GM12878 (cell line): ENCODE data around the gene FAM118B. TPM values are rescaled to one million over a fixed set of nuclear protein-coding genes. Genes with fewer than 3 reads are reported as not detected.

Source experiments
- BCLAF1 ChIP-seq: fragments of 450-650 bp; IDR thresholded peaks from 2 replicates; pipeline ENCODE4 v1.6.1; 2017; ENCODE audit warnings: antibody characterized with exemption, mild to moderate bottlenecking, moderate library complexity
- CEBPB ChIP-seq, 2 experiments: fragments of 150-350 bp in 1 of 2; IDR thresholded peaks; 2 replicates each; pipeline ENCODE4 v1.6.1; 2012 to 2014; ENCODE audit warnings: low read depth in 2 of 2, low read length in 2 of 2, borderline replicate concordance in 1 of 2, inconsistent platforms in 1 of 2
- CHD2 ChIP-seq: IDR thresholded peaks from 2 replicates; pipeline ENCODE4 v1.6.1; 2011; ENCODE audit warnings: low read depth, low read length, improper control_type of control experiment, borderline replicate concordance
- EED ChIP-seq: sonication (generic); IDR thresholded peaks from 2 replicates; pipeline ENCODE4 v1.6.1; 2016; ENCODE audit warnings: antibody characterized with exemption, low read depth
- EP300 ChIP-seq, 2 experiments: fragments of 150-350 bp in 1 of 2; IDR thresholded peaks; 2 replicates each; pipeline ENCODE4 v1.6.1; 2011 to 2012; ENCODE audit warnings: low read depth in 2 of 2, low read length in 2 of 2, borderline replicate concordance in 1 of 2, improper control_type of control experiment in 1 of 2, inconsistent platforms in 1 of 2; ENCODE audit not compliant: control insufficient read depth in 1 of 2
- IKZF2 ChIP-seq, 2 experiments: fragments of 450-650 bp; IDR thresholded peaks; 2 replicates each; pipeline ENCODE4 v1.6.1; 2017; ENCODE audit warnings: mild to moderate bottlenecking in 2 of 2, moderate library complexity in 2 of 2
- KDM1A ChIP-seq: fragments of 200-600 bp; sonication (generic); IDR thresholded peaks from 2 replicates; pipeline ENCODE4 v1.6.1; 2016; ENCODE audit warnings: borderline replicate concordance
- NFYB ChIP-seq: IDR thresholded peaks from 2 replicates; pipeline ENCODE4 v1.6.1; 2011; ENCODE audit warnings: low read depth, mild to moderate bottlenecking, low read length, improper control_type of control experiment, moderate library complexity; ENCODE audit not compliant: insufficient read depth
- NR2C2 ChIP-seq: IDR thresholded peaks from 2 replicates; pipeline ENCODE4 v1.6.1; 2011; ENCODE audit warnings: borderline replicate concordance, low read depth; ENCODE audit not compliant: control insufficient read depth, insufficient read length
- SKIL ChIP-seq: fragments of 450-650 bp; IDR thresholded peaks from 2 replicates; pipeline ENCODE4 v1.6.1; 2017; ENCODE audit warnings: mild to moderate bottlenecking, low read depth, inconsistent platforms; ENCODE audit not compliant: poor library complexity, severe bottlenecking
- SMC3 ChIP-seq: IDR thresholded peaks from 2 replicates; pipeline ENCODE4 v1.6.1; 2011; ENCODE audit warnings: low read length, improper control_type of control experiment, borderline replicate concordance
- STAT3 ChIP-seq: IDR thresholded peaks from 2 replicates; pipeline ENCODE4 v1.6.1; 2011; ENCODE audit warnings: low read depth, low read length, improper control_type of control experiment
- TCF3 ChIP-seq: IDR thresholded peaks from 2 replicates; pipeline ENCODE4 v1.6.1; 2012; ENCODE audit warnings: low read depth, mild to moderate bottlenecking, low read length, borderline replicate concordance; ENCODE audit not compliant: insufficient read depth
- ZBTB11 ChIP-seq: fragments of 450-650 bp; formaldehyde crosslinking; IDR thresholded peaks from 2 replicates; pipeline ENCODE4 v1.5.0; 2022; ENCODE audit warnings: mild to moderate bottlenecking, missing genetic modification characterization
- ZBTB4 ChIP-seq: fragments of 450-650 bp; formaldehyde crosslinking; IDR thresholded peaks from 2 replicates; pipeline ENCODE4 v1.4.0; 2022; ENCODE audit warnings: mild to moderate bottlenecking, moderate library complexity
- ZNF217 ChIP-seq: fragments of 450-650 bp; IDR thresholded peaks from 2 replicates; pipeline ENCODE4 v1.6.1; 2017; ENCODE audit warnings: antibody characterized with exemption, mild to moderate bottlenecking
- polyA plus RNA-seq, 11 experiments: library from polyadenylated mRNA; depleted of rRNA in 4 of 11; unstranded in 6 of 11; stranded (reverse) in 5 of 11; fragments of >200 nt; fragmentation: Nextera tagmentation in 4 of 11; fragmentation: Illumina TruSeq in 1 of 11; extraction: Ambion mirVana in 4 of 11; extraction: Trizol in 1 of 11; gene quantifications; 1 replicate in 1 of 11; 2 replicates in 10 of 11; pipeline versions ENCODE4 v1.2.1 to v1.2.3, GENCODE V29; 2011 to 2016; ENCODE audit warnings: inconsistent platforms in 2 of 11, missing spikeins in 2 of 11, low read depth in 1 of 11
- total RNA-seq, 4 experiments: library from RNA; depleted of rRNA in 3 of 4; stranded (reverse); fragments of >200 nt in 3 of 4; fragmentation: Illumina TruSeq in 1 of 4; extraction: Trizol in 1 of 4; gene quantifications; 2 replicates each; pipeline versions ENCODE4 v1.2.1 to v1.2.3, GENCODE V29; 2013 to 2021

FAM118B gene
- total and polyA plus RNA-seq, 10 of the 15 experiments (the other 5 are each of a cell fraction or from before 2014, with no cell fraction given) = 12.8 to 29.7 (median 16.5) TPM

- TF ChIP-seq BCLAF1 (no peak), ZNF217 (no peak), SMC3 (no peak), ZBTB11 (0 out of 2 replicates have a peak, but pooled peaks have one; percentile 23), TCF3 (peak; percentile 43; the same call in 1 of the 2 replicates), SKIL (no peak), STAT3 (no peak), CHD2 (peak; percentile 38; the same call in 1 of the 2 replicates), NFYB (no peak), EED (no peak), EP300 (IDR thresholded peaks at IDR 0.05; ENCODE audit: borderline replicate concordance in 1 of 2, control insufficient read depth in 1 of 2, low read depth in 2 of 2, low read length in 2 of 2) (no peak), NR2C2 (no peak), ZBTB4 (CRISPR knock-in tag) (no peak), IKZF2 (IDR thresholded peaks at IDR 0.05) (no peak), CEBPB (IDR thresholded peaks at IDR 0.05; ENCODE audit: borderline replicate concordance in 1 of 2, low read depth in 2 of 2, low read length in 2 of 2) (no peak), KDM1A (no peak)
Measured at GRCh38 chr11:126211236-126212088, at the start of gene FAM118B, which contains the start of gene RPUSD4 (continued).
